HEK293 (cell line): ENCODE data around the gene ISL1.

ENCODE experiments used
- CTCF ChIA-PET: fragments of 350-600 bp; formaldehyde crosslinking; extraction: SDS; loops from one replicate; lab custom pipeline; 2021; ENCODE audit warnings: antibody characterized with exemption; lab: Yijun Ruan, JAX
- POLR2A ChIA-PET: fragments of 300-600 bp; formaldehyde crosslinking; extraction: SDS; loops from one replicate; lab custom pipeline; 2020; ENCODE audit warnings: antibody characterized with exemption, inconsistent platforms; lab: Yijun Ruan, JAX
- H3K27ac ChIP-seq: fragments of 200-500 bp; sonication (Bioruptor generic); 2 replicates; pipeline ENCODE4 v1.5.1; 2014; ENCODE audit warnings: low read depth, low read length, control low read depth, inconsistent platforms; ENCODE audit errors: extremely low read depth
- H3K36me3 ChIP-seq, 2 experiments: fragments of 200-500 bp in 1 of 2; sonication (Bioruptor generic) in 1 of 2; 1 replicate in 1 of 2; 2 replicates in 1 of 2; pipeline ENCODE4 v1.5.1; 2014 to 2017; ENCODE audit warnings: inconsistent platforms in 2 of 2, low read length in 2 of 2; ENCODE audit not compliant: control insufficient read depth in 2 of 2, insufficient read depth in 1 of 2
- H3K4me1 ChIP-seq: fragments of 200-500 bp; sonication (Bioruptor generic); 2 replicates; pipeline ENCODE4 v1.5.1; 2014; ENCODE audit warnings: mild to moderate bottlenecking, low read length, inconsistent platforms; ENCODE audit not compliant: control insufficient read depth, insufficient read depth
- H3K4me3 ChIP-seq: 2 replicates; pipeline ENCODE4 v1.5.1; 2011; ENCODE audit warnings: low read depth, mild to moderate bottlenecking, control low read depth, low read length, moderate library complexity
- H3K9me3 ChIP-seq: fragments of 200-500 bp; sonication (Bioruptor generic); 2 replicates; pipeline ENCODE4 v1.5.1; 2014; ENCODE audit warnings: low read depth, low read length, inconsistent platforms; ENCODE audit not compliant: control insufficient read depth, insufficient read depth
- ATF2 ChIP-seq: fragments of 450-650 bp; formaldehyde crosslinking; IDR thresholded peaks from 2 replicates; pipeline ENCODE4 v1.5.1; 2016; ENCODE audit warnings: missing biosample characterization, missing genetic modification characterization, low read depth
- HOXA7 ChIP-seq: sonication (generic); formaldehyde crosslinking; IDR thresholded peaks from 2 replicates; pipeline ENCODE4 v1.8.1; 2022; ENCODE audit warnings: missing genetic modification reagents, borderline replicate concordance
- IKZF3 ChIP-seq: fragments of 450-650 bp; IDR thresholded peaks from 2 replicates; pipeline ENCODE4 v1.5.0; 2018; ENCODE audit warnings: missing biosample characterization, mild to moderate bottlenecking, missing genetic modification characterization, moderate library complexity
- KLF1 ChIP-seq: fragments of 450-650 bp; formaldehyde crosslinking; IDR thresholded peaks from 2 replicates; pipeline ENCODE4 v1.5.1; 2016; ENCODE audit warnings: missing biosample characterization, missing genetic modification characterization
- RBAK ChIP-seq: fragments of 450-650 bp; formaldehyde crosslinking; IDR thresholded peaks from 2 replicates; pipeline ENCODE4 v1.5.1; 2016; ENCODE audit warnings: missing biosample characterization, missing genetic modification characterization
- ZBTB1 ChIP-seq: fragments of 450-650 bp; formaldehyde crosslinking; IDR thresholded peaks from 2 replicates; pipeline ENCODE4 v1.5.1; 2016; ENCODE audit warnings: missing biosample characterization, missing genetic modification characterization
- ZNF132 ChIP-seq: fragments of 450-650 bp; formaldehyde crosslinking; IDR thresholded peaks from 2 replicates; pipeline ENCODE4 v1.5.1; 2017; ENCODE audit warnings: missing biosample characterization, missing genetic modification characterization, borderline replicate concordance
- ZNF16 ChIP-seq: fragments of 450-650 bp; formaldehyde crosslinking; IDR thresholded peaks from 2 replicates; pipeline ENCODE4 v1.5.1; 2016; ENCODE audit warnings: low read depth, missing biosample characterization, missing genetic modification characterization
- ZNF48 ChIP-seq: fragments of 450-650 bp; formaldehyde crosslinking; IDR thresholded peaks from 2 replicates; pipeline ENCODE4 v1.5.1; 2016; ENCODE audit warnings: missing biosample characterization, missing genetic modification characterization
- ZNF571 ChIP-seq: fragments of 450-650 bp; formaldehyde crosslinking; IDR thresholded peaks from 2 replicates; pipeline ENCODE4 v1.5.0; 2017; ENCODE audit warnings: missing biosample characterization, missing genetic modification characterization
- ZNF596 ChIP-seq: fragments of 450-650 bp; IDR thresholded peaks from 2 replicates; pipeline ENCODE4 v1.5.0; 2018; ENCODE audit warnings: missing biosample characterization, mild to moderate bottlenecking, missing genetic modification characterization, moderate library complexity
- ZNF664 ChIP-seq: fragments of 450-650 bp; formaldehyde crosslinking; IDR thresholded peaks from 2 replicates; pipeline ENCODE4 v1.5.1; 2016; ENCODE audit warnings: missing biosample characterization, missing genetic modification characterization
- ZNF670 ChIP-seq: fragments of 450-650 bp; formaldehyde crosslinking; IDR thresholded peaks from 2 replicates; pipeline ENCODE4 v1.5.1; 2016; ENCODE audit warnings: missing biosample characterization, missing genetic modification characterization, low read depth
- ZNF704 ChIP-seq: fragments of 450-650 bp; formaldehyde crosslinking; IDR thresholded peaks from 2 replicates; pipeline ENCODE4 v1.5.1; 2016; ENCODE audit warnings: missing biosample characterization, missing genetic modification characterization
- ZNF707 ChIP-seq: fragments of 450-650 bp; formaldehyde crosslinking; IDR thresholded peaks from 2 replicates; pipeline ENCODE4 v1.5.1; 2016; ENCODE audit warnings: missing biosample characterization, missing genetic modification characterization
- ZXDB ChIP-seq: fragments of 450-650 bp; formaldehyde crosslinking; IDR thresholded peaks from 2 replicates; pipeline ENCODE4 v1.5.1; 2016; ENCODE audit warnings: missing biosample characterization, missing genetic modification characterization

The ISL1 gene

GRCh38 chr5:51389288-51389576 is 6.0 kb downstream of the ISL1 start (continued):
- TF ChIP-seq ZNF670 (tag by site-specific recombination) (no peak), ZXDB (tag by site-specific recombination) (no peak), ZNF16 (tag by site-specific recombination) (no peak)

DNA sequence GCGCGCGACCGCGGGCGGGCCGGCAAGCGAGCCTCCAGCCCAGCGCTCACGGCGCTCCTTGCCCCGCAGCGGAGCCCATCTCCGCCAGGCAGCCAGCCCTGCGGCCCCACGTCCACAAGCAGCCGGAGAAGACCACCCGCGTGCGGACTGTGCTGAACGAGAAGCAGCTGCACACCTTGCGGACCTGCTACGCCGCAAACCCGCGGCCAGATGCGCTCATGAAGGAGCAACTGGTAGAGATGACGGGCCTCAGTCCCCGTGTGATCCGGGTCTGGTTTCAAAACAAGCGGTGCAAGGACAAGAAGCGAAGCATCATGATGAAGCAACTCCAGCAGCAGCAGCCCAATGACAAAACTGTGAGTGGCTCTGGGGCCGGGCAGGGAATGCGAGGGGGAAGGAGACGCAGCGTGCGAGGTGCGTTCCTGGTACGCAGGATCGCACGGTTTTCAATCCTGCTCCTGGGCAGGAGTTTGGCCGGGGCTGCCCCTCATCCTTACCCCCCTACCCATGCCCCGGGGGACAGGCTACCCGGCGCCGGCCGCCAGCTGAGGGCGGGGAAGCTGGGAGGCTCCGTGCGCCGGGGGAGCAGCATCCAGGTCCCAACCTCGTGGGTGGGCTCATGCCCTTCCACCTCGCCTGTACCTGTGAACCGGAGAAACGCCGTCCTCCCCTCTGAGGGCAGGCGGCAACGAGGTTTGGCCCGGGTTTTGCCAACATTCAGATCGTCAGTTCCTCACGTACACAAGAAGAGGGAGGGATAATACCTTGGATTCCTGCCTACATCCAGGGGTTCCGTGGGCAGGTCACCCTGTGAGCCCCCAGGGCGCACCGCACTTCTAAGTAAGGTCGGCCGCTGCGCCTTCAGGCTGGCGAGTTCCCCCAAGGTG is 6.6 kb downstream of the ISL1 start:
- no peak overlapping the region for H3K27ac ChIP-seq
- no peaks in the 10 kb centered on the region for H3K9me3 ChIP-seq
- H3K4me1 ChIP-seq: peaks cover 10% of the 10 kb centered on the region; the same call in 1 of the 2 replicates
- ChIA-PET CTCF (no interaction called here), POLR2A (no interaction called here)
- H3K4me3 ChIP-seq: no peak overlapping the region; the same call in 1 of the 2 replicates
- TF ChIP-seq ZNF571 (tag by site-specific recombination) (no peak), HOXA7 (no peak)
- TF ChIP-seq, all 188 proteins: peak for 0
- peaks cover 0 to 17% of the 10 kb centered on the region in 2 experiments; a peak in 1 of 3 replicates for H3K36me3 ChIP-seq

DNA sequence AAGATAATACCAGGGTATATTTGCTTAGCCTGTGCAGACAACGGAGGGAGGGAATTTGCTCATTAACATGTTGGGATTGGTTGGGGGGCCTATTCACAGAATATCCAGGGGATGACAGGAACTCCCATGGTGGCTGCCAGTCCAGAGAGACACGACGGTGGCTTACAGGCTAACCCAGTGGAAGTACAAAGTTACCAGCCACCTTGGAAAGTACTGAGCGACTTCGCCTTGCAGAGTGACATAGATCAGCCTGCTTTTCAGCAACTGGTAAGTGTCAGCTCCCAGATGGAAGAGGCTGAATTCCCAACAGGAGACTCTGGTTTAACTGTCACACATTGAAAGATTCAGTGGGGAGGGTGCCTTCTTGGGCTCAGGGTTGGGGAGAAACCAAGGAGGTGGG is 7.9 kb downstream of the ISL1 start:
- POLR2A ChIA-PET: no interaction called here
- Histone ChIP-seq H3K9me3 (no peaks in the 10 kb centered on the region), H3K4me3 (no peak overlapping the region), H3K27ac (no peak overlapping the region), H3K36me3 (peaks cover 0 to 17% of the 10 kb centered on the region in 2 experiments; a peak in 1 of 3 replicates), H3K4me1 (peaks cover 10% of the 10 kb centered on the region; the same call in 1 of the 2 replicates)
- TF ChIP-seq ZNF48 (tag by site-specific recombination): no peak
- no peak for TF ChIP-seq ZNF132 (tag by site-specific recombination)
- no peak for TF ChIP-seq ZNF707 (tag by site-specific recombination)
- TF ChIP-seq ZBTB1 (tag by site-specific recombination): no peak
- no peak for TF ChIP-seq ZNF704 (tag by site-specific recombination)
- no peak for TF ChIP-seq KLF1 (tag by site-specific recombination)
- no peak for TF ChIP-seq ZNF596 (tag by site-specific recombination)
- no peak for TF ChIP-seq ZNF664 (tag by site-specific recombination)
- no peak for TF ChIP-seq RBAK
- CTCF ChIA-PET: interaction anchor here (0.7 to 1.8 kb wide), 2 partner anchors 10 to 134 kb away, joined by 3 to 5 read pairs; no protein-coding TSS in a partner anchor

DNA sequence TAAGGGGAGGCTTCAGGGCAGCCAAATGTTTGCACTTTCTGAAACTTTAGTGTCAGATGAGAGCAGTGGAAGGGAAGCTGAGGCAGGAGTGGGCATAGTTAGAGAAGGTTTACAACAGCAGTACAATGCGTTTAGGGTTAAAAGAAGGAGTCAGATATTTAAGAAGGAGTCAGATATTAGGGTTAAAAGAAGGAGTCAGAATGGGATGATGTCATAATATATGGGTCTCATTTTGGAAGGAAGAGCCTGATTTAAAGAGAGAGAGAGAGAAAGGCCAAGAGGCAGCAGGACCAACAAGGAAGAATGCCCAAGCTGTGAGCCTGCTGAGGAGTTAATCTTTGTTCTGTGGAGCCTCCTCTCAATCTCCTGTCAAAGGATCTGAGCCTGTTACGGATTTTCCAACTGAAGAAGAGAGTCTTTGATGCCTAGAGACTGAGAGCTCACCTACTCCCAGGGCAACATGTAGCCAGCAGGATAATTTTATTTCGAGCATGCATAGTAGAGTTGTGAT is 9.5 kb downstream of the ISL1 start:
- TF ChIP-seq IKZF3 (no peak), ATF2 (peak; percentile 68; the same call in 1 of the 2 replicates)
- Histone ChIP-seq H3K9me3 (no peaks in the 10 kb centered on the region), H3K4me3 (no peak overlapping the region), H3K27ac (no peak overlapping the region), H3K4me1 (peaks cover 8% of the 10 kb centered on the region), H3K36me3 (peaks cover 0 to 13% of the 10 kb centered on the region in 2 experiments; a peak in 1 of 3 replicates)
- ChIA-PET POLR2A (interaction anchor here (3.7 kb wide), 1 partner anchor 10 kb away, joined by 17 read pairs; the partner anchor contains the start of gene ISL1), CTCF (interaction anchor here (0.7 kb wide), 1 partner anchor 560 kb away, joined by 3 read pairs; no protein-coding TSS in a partner anchor)
